Non-pigmented ciliary epithelial cell (primary cell): ENCODE results near the gene MPHOSPH10.
"Not testable (repeated sequence)": the region's sequence is repeated elsewhere in the genome, so short reads cannot be mapped to it uniquely, and the experiment has no call there.

Experiments used
- DNase-seq: peaks from one replicate; pipeline ENCODE4 v3.0.0-alpha.2; 2010; ENCODE audit warnings: low read depth

MPHOSPH10 gene, protein sequence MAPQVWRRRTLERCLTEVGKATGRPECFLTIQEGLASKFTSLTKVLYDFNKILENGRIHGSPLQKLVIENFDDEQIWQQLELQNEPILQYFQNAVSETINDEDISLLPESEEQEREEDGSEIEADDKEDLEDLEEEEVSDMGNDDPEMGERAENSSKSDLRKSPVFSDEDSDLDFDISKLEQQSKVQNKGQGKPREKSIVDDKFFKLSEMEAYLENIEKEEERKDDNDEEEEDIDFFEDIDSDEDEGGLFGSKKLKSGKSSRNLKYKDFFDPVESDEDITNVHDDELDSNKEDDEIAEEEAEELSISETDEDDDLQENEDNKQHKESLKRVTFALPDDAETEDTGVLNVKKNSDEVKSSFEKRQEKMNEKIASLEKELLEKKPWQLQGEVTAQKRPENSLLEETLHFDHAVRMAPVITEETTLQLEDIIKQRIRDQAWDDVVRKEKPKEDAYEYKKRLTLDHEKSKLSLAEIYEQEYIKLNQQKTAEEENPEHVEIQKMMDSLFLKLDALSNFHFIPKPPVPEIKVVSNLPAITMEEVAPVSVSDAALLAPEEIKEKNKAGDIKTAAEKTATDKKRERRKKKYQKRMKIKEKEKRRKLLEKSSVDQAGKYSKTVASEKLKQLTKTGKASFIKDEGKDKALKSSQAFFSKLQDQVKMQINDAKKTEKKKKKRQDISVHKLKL

GRCh38 chr2:71130152-71130904 lies at the start of gene MPHOSPH10, which contains the start of gene MCEE:
Gene MPHOSPH10 (plus strand): TSS chr2:71130634. CDS start chr2:71130666, 32 bp downstream.
Gene MCEE (minus strand): TSS chr2:71130229. CDS start chr2:71130219, 10 bp downstream.
- peak; percentile 50 for DNase-seq

- DNase-seq: no peak
Measured at GRCh38 chr2:71082402-71083252, 47.8 kb upstream of the MPHOSPH10 start.

DNA sequence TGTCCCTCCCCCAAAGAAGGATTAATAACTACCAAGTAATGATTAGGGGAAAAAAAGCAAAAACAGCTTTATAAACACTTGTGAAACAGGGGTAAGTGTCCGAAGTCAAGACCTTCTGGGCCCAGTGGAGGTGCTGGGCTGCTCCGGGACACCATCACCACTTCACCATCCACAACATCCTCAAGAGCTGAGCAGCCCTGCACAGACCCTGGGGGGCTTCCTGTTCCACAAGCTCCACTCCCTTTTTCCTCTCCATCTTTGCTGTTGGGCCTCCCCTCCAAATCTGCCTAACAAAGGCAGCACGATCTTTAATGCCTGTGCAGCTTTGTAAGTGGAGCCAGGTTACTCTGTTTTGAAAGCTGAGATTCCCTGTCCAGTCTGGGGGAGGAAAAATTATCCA lies 47.1 kb upstream of the MPHOSPH10 start:
- not testable (repeated sequence) for DNase-seq

- DNase-seq: not testable (repeated sequence)
Measured at GRCh38 chr2:71083752-71084312, 46.6 kb upstream of the MPHOSPH10 start.

DNA sequence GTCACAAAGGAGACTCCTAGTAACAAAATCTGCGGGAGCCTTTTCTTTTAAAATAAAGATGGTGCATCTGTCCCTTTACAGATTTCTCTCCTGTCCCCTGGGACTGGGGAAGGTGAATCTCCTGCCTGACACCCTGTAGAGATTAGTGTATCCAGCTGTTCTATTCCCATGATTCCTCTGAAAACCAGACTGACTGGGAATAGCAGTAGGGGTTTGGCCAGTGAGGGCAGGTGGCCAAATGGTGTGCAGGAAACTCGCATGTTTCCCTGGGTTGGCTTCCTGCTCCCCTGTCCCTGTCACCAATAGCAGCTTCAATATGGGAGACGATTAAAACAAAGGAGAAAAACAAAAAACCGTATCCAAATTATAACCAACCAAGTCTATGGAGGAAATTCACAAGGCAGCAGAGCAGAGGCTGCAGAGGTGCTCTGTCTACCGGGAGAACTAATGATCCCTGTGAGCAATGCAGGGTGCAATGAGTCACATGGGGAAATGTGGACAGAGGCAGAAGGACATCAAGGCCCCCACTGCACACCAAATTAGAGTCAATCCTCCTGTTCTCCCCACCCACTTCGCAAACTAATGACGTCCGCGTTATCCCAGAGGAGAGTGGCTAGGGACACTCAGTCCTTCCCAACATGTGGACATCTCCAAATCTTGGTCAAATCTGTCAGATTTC lies 45.0 kb upstream of the MPHOSPH10 start:
- not testable (repeated sequence) for DNase-seq

DNA sequence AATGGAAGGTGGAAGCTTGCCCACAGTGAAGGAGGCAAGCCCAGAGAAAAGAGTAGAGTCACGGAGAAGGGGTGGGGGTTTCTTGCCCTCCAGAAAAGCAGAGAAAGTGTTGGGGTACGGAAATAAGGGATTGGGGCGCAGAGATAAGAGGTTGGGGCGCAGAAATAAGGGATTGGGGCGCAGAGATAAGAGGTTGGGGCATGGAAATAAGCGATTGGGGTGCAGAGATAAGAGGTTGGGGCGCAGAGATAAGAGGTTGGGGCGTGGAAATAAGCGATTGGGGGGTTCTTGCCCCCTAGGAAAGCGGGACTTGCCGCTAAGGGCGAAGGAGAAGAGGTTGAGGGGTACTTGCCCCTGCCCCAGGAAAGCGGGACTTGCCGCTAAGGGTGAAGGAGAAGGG lies 41.0 kb upstream of the MPHOSPH10 start:
- not testable (repeated sequence) for DNase-seq

DNA sequence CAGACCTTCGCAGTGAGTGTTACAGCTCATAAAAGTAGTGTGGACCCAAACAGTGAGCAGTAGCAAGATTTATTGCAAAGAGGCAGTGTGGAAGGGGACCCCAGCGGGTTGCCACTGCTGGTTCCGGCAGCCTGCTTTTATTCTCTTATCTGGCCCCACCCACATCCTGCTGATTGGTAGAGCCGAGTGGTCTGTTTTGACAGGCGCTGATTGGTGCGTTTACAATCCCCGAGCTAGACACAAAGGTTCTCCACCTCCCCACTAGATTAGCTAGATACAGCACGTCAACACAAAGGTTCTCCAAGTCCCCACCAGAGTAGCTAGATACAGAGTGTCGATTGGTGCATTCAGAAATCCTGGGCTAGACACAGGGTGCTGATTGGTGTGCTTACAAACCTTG lies 38.6 kb upstream of the MPHOSPH10 start:
- not testable (repeated sequence) for DNase-seq

GRCh38 chr2:71092491-71093260 lies 37.8 kb upstream of the MPHOSPH10 start:
- not testable (repeated sequence) for DNase-seq

GRCh38 chr2:71100195-71100964 lies 30.1 kb upstream of the MPHOSPH10 start:
- DNase-seq: no peak

- peak; percentile 57 for DNase-seq
Measured at GRCh38 chr2:71101656-71102055, 28.8 kb upstream of the MPHOSPH10 start.

DNA sequence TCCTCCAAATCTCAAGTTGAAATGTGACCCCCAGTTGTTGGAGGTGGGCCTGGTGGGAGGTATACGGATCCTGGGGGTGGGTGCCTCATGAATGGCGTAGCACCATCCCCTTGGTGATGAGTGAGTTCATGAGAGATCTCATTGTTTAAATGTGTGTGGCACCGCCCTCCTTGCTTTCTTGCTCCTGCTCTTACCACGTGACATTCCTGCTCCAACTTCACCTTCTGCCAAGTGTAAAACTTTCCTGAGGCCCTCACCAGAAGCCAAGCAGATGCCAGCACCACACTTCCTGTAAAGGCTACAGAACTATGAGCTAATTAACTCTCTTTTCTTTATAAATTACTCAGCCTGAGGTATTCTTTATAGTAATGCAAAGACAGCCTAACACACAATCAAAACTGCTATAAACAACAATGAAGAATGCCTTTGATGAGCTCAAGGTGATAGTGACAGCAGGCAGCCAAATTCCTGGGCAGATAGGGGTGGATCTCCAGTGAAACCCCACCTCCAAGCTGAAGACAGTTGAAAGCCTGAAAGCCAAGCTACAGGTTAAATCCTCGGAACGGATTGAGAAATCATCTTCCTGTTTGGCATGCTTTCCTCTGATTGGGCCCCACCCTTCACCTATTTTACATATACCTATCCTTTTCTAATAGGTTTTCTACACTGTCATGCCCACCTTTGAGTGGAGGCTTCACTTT lies 27.3 kb upstream of the MPHOSPH10 start:
- no peak for DNase-seq

- DNase-seq: no peak
Measured at GRCh38 chr2:71103809-71104208, 26.6 kb upstream of the MPHOSPH10 start.

GRCh38 chr2:71106463-71106862 lies 24.0 kb upstream of the MPHOSPH10 start:
- not testable (repeated sequence) for DNase-seq

- DNase-seq: no peak
Measured at GRCh38 chr2:71108091-71108490, 22.3 kb upstream of the MPHOSPH10 start.

- DNase-seq: no peak
Measured at GRCh38 chr2:71113843-71114242, 16.6 kb upstream of the MPHOSPH10 start.

DNA sequence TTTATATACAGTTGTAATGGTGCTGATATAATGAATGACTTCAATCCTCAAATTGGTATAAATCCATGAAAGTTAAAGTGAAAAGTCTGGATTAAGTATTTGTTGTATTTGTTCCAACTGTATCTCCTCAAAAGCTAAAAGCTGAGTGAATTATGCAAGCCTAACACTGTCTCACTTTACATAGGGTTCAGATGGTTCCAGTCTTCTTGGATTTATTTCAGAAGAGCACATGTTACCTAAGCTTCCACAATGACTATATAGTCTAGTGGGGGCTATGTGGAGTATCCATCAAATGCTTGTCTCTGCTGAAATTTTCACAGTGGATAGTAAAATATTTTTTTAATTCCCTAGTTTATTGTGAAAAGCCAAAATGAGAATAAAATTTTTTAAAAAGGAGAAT lies 13.4 kb upstream of the MPHOSPH10 start:
- DNase-seq: no peak

GRCh38 chr2:71120195-71120594 lies 10.2 kb upstream of the MPHOSPH10 start:
- no peak for DNase-seq

GRCh38 chr2:71121479-71121878 lies 9.0 kb upstream of the MPHOSPH10 start:
- DNase-seq: no peak
